Measurements from ENCODE around the gene NADK.

DNA sequence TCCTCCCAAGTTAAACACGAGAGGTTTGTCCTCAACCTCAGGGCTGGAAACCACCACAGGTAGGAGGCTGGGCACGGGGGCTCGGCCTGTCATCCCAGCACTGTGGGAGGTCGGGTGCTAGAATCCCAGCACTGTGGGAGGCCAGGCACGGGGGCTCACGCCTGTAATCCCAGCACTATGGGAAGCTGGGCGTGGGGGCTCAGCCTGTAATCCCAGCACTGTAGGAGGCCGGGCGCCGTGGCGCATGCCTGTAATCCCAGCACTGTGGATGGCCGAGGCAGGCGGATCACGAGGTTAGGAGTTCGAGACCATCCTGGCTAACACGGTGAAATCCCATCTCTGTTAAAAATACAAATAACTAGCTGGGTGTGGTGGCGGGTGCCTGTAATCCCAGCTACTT, 47.4 kb downstream of the NADK start:
- TF ChIP-seq EP300 (IDR thresholded peaks at IDR 0.05) = no peak
- TF ChIP-seq, protein P1, sequence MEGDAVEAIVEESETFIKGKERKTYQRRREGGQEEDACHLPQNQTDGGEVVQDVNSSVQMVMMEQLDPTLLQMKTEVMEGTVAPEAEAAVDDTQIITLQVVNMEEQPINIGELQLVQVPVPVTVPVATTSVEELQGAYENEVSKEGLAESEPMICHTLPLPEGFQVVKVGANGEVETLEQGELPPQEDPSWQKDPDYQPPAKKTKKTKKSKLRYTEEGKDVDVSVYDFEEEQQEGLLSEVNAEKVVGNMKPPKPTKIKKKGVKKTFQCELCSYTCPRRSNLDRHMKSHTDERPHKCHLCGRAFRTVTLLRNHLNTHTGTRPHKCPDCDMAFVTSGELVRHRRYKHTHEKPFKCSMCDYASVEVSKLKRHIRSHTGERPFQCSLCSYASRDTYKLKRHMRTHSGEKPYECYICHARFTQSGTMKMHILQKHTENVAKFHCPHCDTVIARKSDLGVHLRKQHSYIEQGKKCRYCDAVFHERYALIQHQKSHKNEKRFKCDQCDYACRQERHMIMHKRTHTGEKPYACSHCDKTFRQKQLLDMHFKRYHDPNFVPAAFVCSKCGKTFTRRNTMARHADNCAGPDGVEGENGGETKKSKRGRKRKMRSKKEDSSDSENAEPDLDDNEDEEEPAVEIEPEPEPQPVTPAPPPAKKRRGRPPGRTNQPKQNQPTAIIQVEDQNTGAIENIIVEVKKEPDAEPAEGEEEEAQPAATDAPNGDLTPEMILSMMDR (IDR thresholded peaks at IDR 0.05) = no peak

Data from esophagus muscularis mucosa (tissue), 3 donors.